ENCODE data around the gene SORCS2.

Gene SORCS2

GRCh38 chr4:7506572-7506971, 314.2 kb downstream of the SORCS2 start:
- Histone ChIP-seq H3K4me3 (no peak overlapping the region), H3K27ac (no peak overlapping the region)
- TF ChIP-seq CTCF (IDR thresholded peaks at IDR 0.05) = no peak
- DNase-seq (ENCODE audit: low spot score) = no peak

- TF ChIP-seq CTCF (IDR thresholded peaks at IDR 0.05) = no peak
- Histone ChIP-seq H3K4me3 (no peak overlapping the region), H3K27ac (no peak overlapping the region)
- no peak for DNase-seq (ENCODE audit: low spot score)
These were observed 315.0 kb downstream of the SORCS2 start for GRCh38 chr4:7507381-7507780.

- H3K4me3 ChIP-seq = no peak overlapping the region
These were observed 317.7 kb downstream of the SORCS2 start for GRCh38 chr4:7510066-7510465.

GRCh38 chr4:7510538-7510937, 318.2 kb downstream of the SORCS2 start:
- TF ChIP-seq CTCF (IDR thresholded peaks at IDR 0.05) = no peak

More at GRCh38 chr4:7510066-7510465, 317.7 kb downstream of the SORCS2 start:
- H3K27ac ChIP-seq = no peak overlapping the region
- no peak for TF ChIP-seq CTCF (IDR thresholded peaks at IDR 0.05)
- no peak for DNase-seq (ENCODE audit: low spot score)

GRCh38 chr4:7511525-7511924, 319.2 kb downstream of the SORCS2 start:
- H3K4me3 ChIP-seq = no peak overlapping the region
- no peak for TF ChIP-seq CTCF (IDR thresholded peaks at IDR 0.05)
- no peak for DNase-seq (ENCODE audit: low spot score)
- no peak overlapping the region for H3K27ac ChIP-seq

More at GRCh38 chr4:7510538-7510937, 318.2 kb downstream of the SORCS2 start:
- Histone ChIP-seq H3K27ac (no peak overlapping the region), H3K4me3 (no peak overlapping the region)
- no peak for DNase-seq (ENCODE audit: low spot score)

- no peak overlapping the region for H3K27ac ChIP-seq
- TF ChIP-seq CTCF (IDR thresholded peaks at IDR 0.05) = no peak
- H3K4me3 ChIP-seq = no peak overlapping the region
- DNase-seq (ENCODE audit: low spot score) = no peak
These were observed 320.1 kb downstream of the SORCS2 start for GRCh38 chr4:7512428-7512827.

- TF ChIP-seq CTCF (IDR thresholded peaks at IDR 0.05) = no peak
- DNase-seq (ENCODE audit: low spot score) = no peak
- Histone ChIP-seq H3K4me3 (no peak overlapping the region), H3K27ac (no peak overlapping the region)
These were observed 320.6 kb downstream of the SORCS2 start for GRCh38 chr4:7512946-7513345.
